Calu3 (cell line): Measurements from ENCODE around the gene RAB3IL1. TPM values are rescaled to one million over a fixed set of nuclear protein-coding genes. Genes with fewer than 3 reads are reported as not detected.

Experiments
- BruUV-seq: library from RNA; stranded (reverse); fragments of 400-500 nt; replicated peaks from 2 replicates; lab custom pipeline; 2021; lab: Mats Ljungman, UMichigan
- CTCF ChIA-PET: fragments of 300-600 bp; sonication (Branson Sonifier 250); formaldehyde crosslinking; loops from one replicate; lab custom pipeline; 2022; ENCODE audit warnings: antibody characterized with exemption; lab: Charles Lee
- DNase-seq: peaks from one replicate; pipeline ENCODE4 v3.0.0; 2022
- H3K27ac Mint-ChIP-seq: one replicate; pipeline ENCODE4 v1.8.0; 2022; ENCODE audit warnings: mixed read lengths; ENCODE audit not compliant: unreplicated experiment
- H3K27me3 Mint-ChIP-seq: one replicate; pipeline ENCODE4 v1.8.0; 2022; ENCODE audit warnings: mixed read lengths; ENCODE audit not compliant: unreplicated experiment
- H3K36me3 Mint-ChIP-seq: one replicate; pipeline ENCODE4 v1.8.0; 2022; ENCODE audit warnings: mild to moderate bottlenecking, moderate library complexity, mixed read lengths; ENCODE audit not compliant: insufficient read depth, unreplicated experiment
- H3K4me1 Mint-ChIP-seq: one replicate; pipeline ENCODE4 v1.8.0; 2022; ENCODE audit warnings: mild to moderate bottlenecking, low read depth, mixed read lengths; ENCODE audit not compliant: unreplicated experiment
- H3K4me3 Mint-ChIP-seq: one replicate; pipeline ENCODE4 v1.8.0; 2022; ENCODE audit warnings: mild to moderate bottlenecking, low read depth, moderate library complexity, mixed read lengths; ENCODE audit not compliant: unreplicated experiment
- H3K9me3 Mint-ChIP-seq: one replicate; pipeline ENCODE4 v1.8.0; 2022; ENCODE audit warnings: low read depth, mixed read lengths; ENCODE audit not compliant: unreplicated experiment
- CTCF ChIP-seq: fragments of 200-600 bp; IDR thresholded peaks from one replicate; pipeline ENCODE4 v1.8.0; 2022; ENCODE audit warnings: antibody characterized with exemption; ENCODE audit not compliant: unreplicated experiment
- intact Hi-C: fragments of 100-400 bp; cut with micrococcal nuclease; formaldehyde crosslinking; loops from one replicate; pipeline ENCODE4 v1.10.0; 2022; ENCODE audit not compliant: unreplicated experiment
- total RNA-seq: library from RNA; stranded (reverse); gene quantifications from 2 replicates; pipeline ENCODE4 v1.2.3, GENCODE V29; 2022

RAB3IL1 gene
- total RNA-seq, 1 experiment from 2014 or later: 0.76 TPM

- TF ChIP-seq CTCF: no peak
- DNase-seq: no peak
Observed at GRCh38 chr11:61872935-61873565, 44.3 kb downstream of the RAB3IL1 start.

GRCh38 chr11:61871158-61871597 is 46.2 kb downstream of the RAB3IL1 start:
- H3K27ac Mint-ChIP-seq: no peak overlapping the region
- DNase-seq: peak; percentile 83
- intact Hi-C loops: loop anchor here (1.0 kb wide), 1 partner anchor 211 kb away; no protein-coding TSS in a partner anchor
- peak; percentile 75 for TF ChIP-seq CTCF
- no peak overlapping the region for H3K4me3 Mint-ChIP-seq
- no peaks in the 10 kb centered on the region for H3K9me3 Mint-ChIP-seq
- CTCF ChIA-PET: interaction anchor here (0.6 to 1.4 kb wide), 6 partner anchors 74 to 237 kb away, joined by 3 to 9 read pairs (median 3); no protein-coding TSS in a partner anchor
- no peaks in the 10 kb centered on the region for H3K27me3 Mint-ChIP-seq
- H3K4me1 Mint-ChIP-seq: peaks cover 8% of the 10 kb centered on the region
- H3K36me3 Mint-ChIP-seq: no peaks in the 10 kb centered on the region
- BruUV-seq: no TSS peak

More at GRCh38 chr11:61872935-61873565, 44.3 kb downstream of the RAB3IL1 start:
- no peaks in the 10 kb centered on the region for H3K9me3 Mint-ChIP-seq
- H3K27me3 Mint-ChIP-seq: no peaks in the 10 kb centered on the region
- peaks cover 8% of the 10 kb centered on the region for H3K4me1 Mint-ChIP-seq
- intact Hi-C loops: no loop called here
- no peaks in the 10 kb centered on the region for H3K36me3 Mint-ChIP-seq
- H3K27ac Mint-ChIP-seq: no peak overlapping the region
- H3K4me3 Mint-ChIP-seq: no peak overlapping the region
- BruUV-seq: no TSS peak
- CTCF ChIA-PET: interaction anchor here (1.1 kb wide), 1 partner anchor 42 kb away, joined by 3 read pairs; no protein-coding TSS in a partner anchor

GRCh38 chr11:61870541-61871031 is 46.8 kb downstream of the RAB3IL1 start:
- no peak overlapping the region for H3K4me3 Mint-ChIP-seq
- H3K27ac Mint-ChIP-seq: no peak overlapping the region
- CTCF ChIA-PET: interaction anchor here (0.6 to 1.4 kb wide), 7 partner anchors 27 to 238 kb away, joined by 3 to 9 read pairs (median 3); no protein-coding TSS in a partner anchor
- no peaks in the 10 kb centered on the region for H3K9me3 Mint-ChIP-seq
- intact Hi-C loops: loop anchor here (1.0 kb wide), 1 partner anchor 212 kb away; no protein-coding TSS in a partner anchor
- DNase-seq: no peak
- TF ChIP-seq CTCF: no peak
- H3K36me3 Mint-ChIP-seq: no peaks in the 10 kb centered on the region
- peaks cover 8% of the 10 kb centered on the region for H3K4me1 Mint-ChIP-seq
- BruUV-seq: no TSS peak
- H3K27me3 Mint-ChIP-seq: no peaks in the 10 kb centered on the region

GRCh38 chr11:61869708-61870451 is 47.5 kb downstream of the RAB3IL1 start:
- H3K27me3 Mint-ChIP-seq: no peaks in the 10 kb centered on the region
- H3K9me3 Mint-ChIP-seq: no peaks in the 10 kb centered on the region
- no peak for DNase-seq
- CTCF ChIA-PET: interaction anchor here (1.0 to 1.4 kb wide), 2 partner anchors 28 to 238 kb away, joined by 6 to 9 read pairs; no protein-coding TSS in a partner anchor
- H3K27ac Mint-ChIP-seq: no peak overlapping the region
- BruUV-seq: no TSS peak
- H3K4me3 Mint-ChIP-seq: no peak overlapping the region
- no peak for TF ChIP-seq CTCF
- peaks cover 8% of the 10 kb centered on the region for H3K4me1 Mint-ChIP-seq
- H3K36me3 Mint-ChIP-seq: no peaks in the 10 kb centered on the region
- intact Hi-C loops: no loop called here
